H9 (cell line): ENCODE results near the gene NIPSNAP3A. TPM values are rescaled to one million over a fixed set of nuclear protein-coding genes. Genes with fewer than 3 reads are reported as not detected.

Experiments
- DNase-seq: peaks from one replicate; pipeline ENCODE4 v3.0.0-alpha.2; 2017
- H2AFZ ChIP-seq: one replicate; pipeline ENCODE4 v1.6.1; 2013; ENCODE audit warnings: mild to moderate bottlenecking, low read length, control low read depth, moderate library complexity
- H2AK5ac ChIP-seq: 2 replicates; pipeline ENCODE4 v1.6.1; 2013; ENCODE audit warnings: low read length, control low read depth, mixed read lengths; ENCODE audit not compliant: insufficient read length
- H2BK120ac ChIP-seq: one replicate; pipeline ENCODE4 v1.6.1; 2013; ENCODE audit warnings: low read depth, mild to moderate bottlenecking, low read length, control low read depth, inconsistent platforms; ENCODE audit not compliant: poor library complexity, severe bottlenecking
- H2BK12ac ChIP-seq: 2 replicates; pipeline ENCODE4 v1.6.1; 2013; ENCODE audit warnings: low read length, control low read depth, mixed read lengths, low read depth; ENCODE audit not compliant: insufficient read length
- H2BK15ac ChIP-seq: 2 replicates; pipeline ENCODE4 v1.6.1; 2013; ENCODE audit warnings: low read depth, low read length, control low read depth
- H2BK20ac ChIP-seq: one replicate; pipeline ENCODE4 v1.6.1; 2013; ENCODE audit warnings: low read depth, mild to moderate bottlenecking, low read length, control low read depth, inconsistent platforms; ENCODE audit not compliant: poor library complexity, severe bottlenecking
- H2BK5ac ChIP-seq: 2 replicates; pipeline ENCODE4 v1.6.1; 2013; ENCODE audit warnings: low read length, control low read depth, mixed read lengths; ENCODE audit not compliant: insufficient read length
- H3K14ac ChIP-seq: 2 replicates; pipeline ENCODE4 v1.6.1; 2013; ENCODE audit warnings: low read length, control low read depth; ENCODE audit not compliant: insufficient read depth
- H3K18ac ChIP-seq: 2 replicates; pipeline ENCODE4 v1.6.1; 2013; ENCODE audit warnings: low read depth, mild to moderate bottlenecking, mixed read lengths, low read length, control low read depth; ENCODE audit not compliant: insufficient read length
- H3K23ac ChIP-seq: 2 replicates; pipeline ENCODE4 v1.6.1; 2013; ENCODE audit warnings: low read length, control low read depth, mixed read lengths, low read depth; ENCODE audit not compliant: insufficient read length
- H3K23me2 ChIP-seq: 2 replicates; pipeline ENCODE4 v1.6.1; 2013; ENCODE audit warnings: low read depth, mild to moderate bottlenecking, mixed read lengths, low read length, control low read depth; ENCODE audit not compliant: insufficient read length, poor library complexity, severe bottlenecking
- H3K27ac ChIP-seq: 2 replicates; pipeline ENCODE4 v1.5.1; 2013; ENCODE audit warnings: low read length, control low read depth, mixed read lengths, low read depth; ENCODE audit not compliant: insufficient read length
- H3K27me3 ChIP-seq: 2 replicates; pipeline ENCODE4 v1.6.1; 2013; ENCODE audit warnings: low read length, control low read depth, inconsistent platforms; ENCODE audit not compliant: insufficient read depth
- H3K4ac ChIP-seq: 2 replicates; pipeline ENCODE4 v1.6.1; 2013; ENCODE audit warnings: low read depth, mild to moderate bottlenecking, control low read depth, inconsistent platforms, low read length, moderate library complexity
- H3K4me1 ChIP-seq: 2 replicates; pipeline ENCODE4 v1.6.1; 2013; ENCODE audit warnings: low read length, control low read depth, inconsistent platforms; ENCODE audit not compliant: insufficient read depth
- H3K4me2 ChIP-seq: 2 replicates; pipeline ENCODE4 v1.6.1; 2013; ENCODE audit warnings: low read length, control low read depth, mixed read lengths; ENCODE audit not compliant: insufficient read length, insufficient read depth
- H3K56ac ChIP-seq: 2 replicates; pipeline ENCODE4 v1.6.1; 2013; ENCODE audit warnings: low read depth, mild to moderate bottlenecking, mixed read lengths, low read length, control low read depth; ENCODE audit not compliant: insufficient read length
- H3K79me1 ChIP-seq: 2 replicates; pipeline ENCODE4 v1.6.1; 2013; ENCODE audit warnings: low read depth, mild to moderate bottlenecking, moderate library complexity, low read length, control low read depth, inconsistent platforms; ENCODE audit not compliant: insufficient read depth, poor library complexity, severe bottlenecking
- H3K79me2 ChIP-seq: 2 replicates; pipeline ENCODE4 v1.6.1; 2013; ENCODE audit warnings: low read length, control low read depth, inconsistent platforms; ENCODE audit not compliant: insufficient read depth
- H3K9ac ChIP-seq: 2 replicates; pipeline ENCODE4 v1.6.1; 2013; ENCODE audit warnings: low read length, control low read depth, mixed read lengths; ENCODE audit not compliant: insufficient read length; ENCODE audit errors: extremely low read depth
- H3K9me3 ChIP-seq: one replicate; pipeline ENCODE4 v1.6.1; 2013; ENCODE audit warnings: low read depth, low read length, inconsistent platforms; ENCODE audit not compliant: control insufficient read depth
- H3T11ph ChIP-seq: one replicate; pipeline ENCODE4 v1.6.1; 2013; ENCODE audit warnings: mild to moderate bottlenecking, low read length, control low read depth, inconsistent platforms
- H4K20me1 ChIP-seq: one replicate; pipeline ENCODE4 v1.6.1; 2013; ENCODE audit not compliant: control insufficient read depth, insufficient read length, insufficient read depth
- H4K5ac ChIP-seq: 2 replicates; pipeline ENCODE4 v1.6.1; 2013; ENCODE audit warnings: low read depth, mild to moderate bottlenecking, mixed read lengths, low read length, control low read depth; ENCODE audit not compliant: insufficient read length
- H4K8ac ChIP-seq: replicated peaks from 2 replicates; pipeline ENCODE4 v1.6.1; 2013; ENCODE audit warnings: low read length, control low read depth, mixed read lengths, low read depth; ENCODE audit not compliant: insufficient read length
- H4K91ac ChIP-seq: 2 replicates; pipeline ENCODE4 v1.6.1; 2013; ENCODE audit warnings: low read depth, mild to moderate bottlenecking, moderate library complexity, mixed read lengths, low read length, control low read depth; ENCODE audit not compliant: insufficient read length
- H3K27ac Mint-ChIP-seq, 3 experiments: 2 replicates in 2 of 3; 3 replicates in 1 of 3; pipeline ENCODE4 v1.8.0; 2020 to 2021; ENCODE audit warnings: mixed read lengths in 3 of 3, mild to moderate bottlenecking in 1 of 3, moderate library complexity in 1 of 3
- H3K27me3 Mint-ChIP-seq: 2 replicates; pipeline ENCODE4 v1.8.0; 2021; ENCODE audit warnings: low read depth, mild to moderate bottlenecking, moderate library complexity, mixed read lengths
- H3K36me3 Mint-ChIP-seq, 3 experiments: 2 replicates in 2 of 3; 3 replicates in 1 of 3; pipeline ENCODE4 v1.8.0; 2020 to 2021; ENCODE audit warnings: low read depth in 3 of 3, mixed read lengths in 3 of 3; ENCODE audit not compliant: insufficient read depth in 1 of 3
- H3K4me1 Mint-ChIP-seq, 2 experiments: 2 replicates each; pipeline ENCODE4 v1.8.0; 2020; ENCODE audit warnings: mixed read lengths in 2 of 2
- H3K4me3 Mint-ChIP-seq, 2 experiments: 2 replicates in 1 of 2; 3 replicates in 1 of 2; pipeline ENCODE4 v1.8.0; 2020 to 2021; ENCODE audit warnings: mild to moderate bottlenecking in 2 of 2, mixed read lengths in 2 of 2, moderate library complexity in 1 of 2
- H3K9me3 Mint-ChIP-seq, 2 experiments: 2 replicates in 1 of 2; 3 replicates in 1 of 2; pipeline ENCODE4 v1.8.0; 2020; ENCODE audit warnings: mild to moderate bottlenecking in 2 of 2, mixed read lengths in 2 of 2, moderate library complexity in 1 of 2
- WGBS: extraction: QIAGEN DNeasy Blood & Tissue Kit; methylation state at CpG from one replicate; pipeline ENCODE4 v1.1.7; 2013; ENCODE audit warnings: missing lambda C conversion rate, low lambda C conversion rate, mixed read lengths; ENCODE audit not compliant: insufficient read length; ENCODE audit errors: extremely low coverage; 5-methylcytosine and 5-hydroxymethylcytosine counted together
- total RNA-seq: library from RNA; stranded (reverse); gene quantifications from 2 replicates; pipeline ENCODE4 v1.2.1, GENCODE V29; 2021
- TF ChIP-seq, protein P1 (sequence below): fragments of 200-600 bp; sonication (generic); conservative IDR thresholded peaks from 3 replicates; pipeline ENCODE4 v1.8.0; 2021; ENCODE audit warnings: antibody characterized with exemption, mild to moderate bottlenecking

The NIPSNAP3A gene
- total RNA-seq, 1 experiment from 2014 or later, result 13.9 TPM

DNA sequence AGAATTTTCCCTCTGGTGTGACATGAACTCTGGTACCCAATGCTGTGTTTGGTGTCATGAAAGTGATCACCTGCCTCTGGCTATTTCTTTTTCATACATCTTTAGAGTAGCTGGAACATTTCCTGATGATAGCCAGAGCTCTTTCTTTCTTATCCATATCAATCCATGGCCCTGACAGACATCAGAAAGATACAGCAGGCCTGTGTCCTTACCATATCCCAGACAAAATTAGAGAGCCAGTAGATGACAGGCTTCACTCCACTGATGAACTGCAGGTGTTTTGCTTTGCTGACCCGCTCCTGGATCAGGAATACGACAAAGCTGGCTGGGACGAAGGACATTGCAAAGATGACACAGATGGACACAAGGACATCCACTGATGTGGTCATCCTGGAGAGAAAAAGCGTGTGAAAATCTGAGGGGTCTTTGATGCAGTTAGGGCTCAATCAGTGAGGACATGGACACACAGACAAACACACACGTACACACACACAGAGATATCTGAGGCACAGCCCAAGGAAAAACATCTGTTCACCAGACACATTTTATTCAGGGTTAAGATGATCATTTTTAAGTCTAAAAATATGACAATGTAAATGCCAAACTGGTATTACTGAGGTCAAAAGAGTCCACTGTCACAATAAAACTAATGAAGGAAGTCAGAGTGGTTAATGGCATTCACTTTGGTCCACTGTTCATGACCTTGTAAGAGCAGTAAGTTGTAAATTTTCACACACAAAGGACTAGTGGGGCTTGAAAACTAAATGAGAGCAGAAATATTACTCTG, 50.9 kb downstream of the NIPSNAP3A start:
- no peaks in the 10 kb centered on the region for H3K79me1 ChIP-seq
- H3T11ph ChIP-seq, result no peak overlapping the region
- H2BK12ac ChIP-seq, result no peak overlapping the region
- DNase-seq, result no peak
- no peaks in the 10 kb centered on the region for H3K4me1 Mint-ChIP-seq
- H3K56ac ChIP-seq, result no peak overlapping the region
- no peaks in the 10 kb centered on the region for H3K9me3 ChIP-seq
- H3K23ac ChIP-seq, result no peak overlapping the region
- H3K27me3 ChIP-seq, result no peaks in the 10 kb centered on the region
- no peaks in the 10 kb centered on the region for H3K4me1 ChIP-seq
- no peak overlapping the region for H4K91ac ChIP-seq
- no peaks in the 10 kb centered on the region for H3K9me3 Mint-ChIP-seq
- no peak overlapping the region for H4K5ac ChIP-seq
- no peaks in the 10 kb centered on the region for H3K23me2 ChIP-seq
- no peak overlapping the region for H3K4me2 ChIP-seq
- H3K14ac ChIP-seq, result no peak overlapping the region
- H3K27ac ChIP-seq, result no peak overlapping the region
- H2AK5ac ChIP-seq, result no peak overlapping the region
- H2BK120ac ChIP-seq, result no peak overlapping the region
- H2BK15ac ChIP-seq, result no peak overlapping the region
- H2BK5ac ChIP-seq, result no peak overlapping the region
- no peak overlapping the region for H3K9ac ChIP-seq
- no peak overlapping the region for H4K8ac ChIP-seq
- no peak overlapping the region for H3K4me3 Mint-ChIP-seq
- no peaks in the 10 kb centered on the region for H3K27me3 Mint-ChIP-seq
- no peak overlapping the region for H2AFZ ChIP-seq
- H2BK20ac ChIP-seq, result no peak overlapping the region
- peaks cover 0 to 57% (median 55%) of the 10 kb centered on the region in 3 experiments; a peak in 5 of 7 replicates for H3K36me3 Mint-ChIP-seq
- H3K27ac Mint-ChIP-seq, result no peak overlapping the region; a peak in 3 of 7 replicates
- H4K20me1 ChIP-seq, result no peaks in the 10 kb centered on the region
- H3K79me2 ChIP-seq, result no peaks in the 10 kb centered on the region
- H3K18ac ChIP-seq, result no peak overlapping the region
- TF ChIP-seq, protein P1, sequence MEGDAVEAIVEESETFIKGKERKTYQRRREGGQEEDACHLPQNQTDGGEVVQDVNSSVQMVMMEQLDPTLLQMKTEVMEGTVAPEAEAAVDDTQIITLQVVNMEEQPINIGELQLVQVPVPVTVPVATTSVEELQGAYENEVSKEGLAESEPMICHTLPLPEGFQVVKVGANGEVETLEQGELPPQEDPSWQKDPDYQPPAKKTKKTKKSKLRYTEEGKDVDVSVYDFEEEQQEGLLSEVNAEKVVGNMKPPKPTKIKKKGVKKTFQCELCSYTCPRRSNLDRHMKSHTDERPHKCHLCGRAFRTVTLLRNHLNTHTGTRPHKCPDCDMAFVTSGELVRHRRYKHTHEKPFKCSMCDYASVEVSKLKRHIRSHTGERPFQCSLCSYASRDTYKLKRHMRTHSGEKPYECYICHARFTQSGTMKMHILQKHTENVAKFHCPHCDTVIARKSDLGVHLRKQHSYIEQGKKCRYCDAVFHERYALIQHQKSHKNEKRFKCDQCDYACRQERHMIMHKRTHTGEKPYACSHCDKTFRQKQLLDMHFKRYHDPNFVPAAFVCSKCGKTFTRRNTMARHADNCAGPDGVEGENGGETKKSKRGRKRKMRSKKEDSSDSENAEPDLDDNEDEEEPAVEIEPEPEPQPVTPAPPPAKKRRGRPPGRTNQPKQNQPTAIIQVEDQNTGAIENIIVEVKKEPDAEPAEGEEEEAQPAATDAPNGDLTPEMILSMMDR, result no peak
- no CpG with 5 or more reads among the region's 5 CpGs for WGBS
- no peak overlapping the region for H3K4ac ChIP-seq
